GM20000 (cell line): ENCODE results near the gene GHR.

ENCODE experiments used
- DNase-seq: peaks from one replicate; pipeline ENCODE4 v3.0.0; 2012; ENCODE audit warnings: low spot score
- CTCF ChIP-seq: IDR thresholded peaks from 2 replicates; pipeline ENCODE4 v1.5.1; 2012; ENCODE audit warnings: mild to moderate bottlenecking, control low read depth; ENCODE audit errors: extremely low read depth, missing control alignments

GHR gene

GRCh38 chr5:42620579-42621216 is 197.5 kb downstream of the GHR start:
- no peak for DNase-seq
- TF ChIP-seq CTCF: no peak

- TF ChIP-seq CTCF: no peak
- DNase-seq: no peak
Observed at GRCh38 chr5:42621242-42621641, 198.0 kb downstream of the GHR start.

GRCh38 chr5:42621662-42622061 is 198.4 kb downstream of the GHR start:
- no peak for TF ChIP-seq CTCF
- no peak for DNase-seq

- DNase-seq: no peak
- no peak for TF ChIP-seq CTCF
Observed at GRCh38 chr5:42624912-42625311, 201.7 kb downstream of the GHR start.

GRCh38 chr5:42626462-42626861 is 203.2 kb downstream of the GHR start:
- DNase-seq: no peak
- no peak for TF ChIP-seq CTCF

GRCh38 chr5:42628821-42629220 is 205.6 kb downstream of the GHR start:
- DNase-seq: no peak
- TF ChIP-seq CTCF: no peak

- DNase-seq: no peak
- TF ChIP-seq CTCF: no peak
Observed at GRCh38 chr5:42629284-42629683, 206.0 kb downstream of the GHR start.

GRCh38 chr5:42631241-42631640 is 208.0 kb downstream of the GHR start:
- no peak for DNase-seq
- no peak for TF ChIP-seq CTCF
